Measurements from ENCODE around the gene NTN4. TPM values are rescaled to one million over a fixed set of nuclear protein-coding genes. Genes with fewer than 3 reads are reported as not detected.

NTN4 gene
- total and polyA plus RNA-seq, 10 of the 15 experiments (the other 5 are each of a cell fraction or from before 2014, with no cell fraction given) = 0.15 TPM; not detected in 9

DNA sequence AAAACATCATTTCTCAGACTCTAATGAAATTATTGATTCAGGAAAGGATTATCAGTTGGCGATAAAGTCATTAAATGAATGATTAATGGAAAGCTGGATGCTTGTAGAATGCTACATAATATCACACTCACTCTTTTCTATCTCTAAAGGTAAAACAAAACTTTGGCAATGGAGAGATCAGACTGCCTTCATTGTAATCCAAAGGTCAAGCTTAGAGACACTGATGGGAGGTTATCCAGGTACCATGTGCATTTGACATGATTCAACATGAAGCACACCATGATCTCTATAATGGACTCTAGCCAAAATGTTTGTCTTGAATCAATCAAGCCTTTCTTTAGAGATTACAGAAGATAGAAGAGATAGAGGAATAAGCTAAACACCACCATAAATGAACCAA is 129.2 kb downstream of the NTN4 start (continued):
- TF ChIP-seq EGR1 (IDR thresholded peaks at IDR 0.05; ENCODE audit: borderline replicate concordance in 1 of 2, low read depth in 2 of 2, low read length in 2 of 2) (no peak), ZNF622 (IDR thresholded peaks at IDR 0.05) (no peak), SREBF1 (IDR thresholded peaks at IDR 0.05; ENCODE audit: low read length) (no peak), RBBP5 (conservative IDR thresholded peaks at IDR 0.05) (no peak)

DNA sequence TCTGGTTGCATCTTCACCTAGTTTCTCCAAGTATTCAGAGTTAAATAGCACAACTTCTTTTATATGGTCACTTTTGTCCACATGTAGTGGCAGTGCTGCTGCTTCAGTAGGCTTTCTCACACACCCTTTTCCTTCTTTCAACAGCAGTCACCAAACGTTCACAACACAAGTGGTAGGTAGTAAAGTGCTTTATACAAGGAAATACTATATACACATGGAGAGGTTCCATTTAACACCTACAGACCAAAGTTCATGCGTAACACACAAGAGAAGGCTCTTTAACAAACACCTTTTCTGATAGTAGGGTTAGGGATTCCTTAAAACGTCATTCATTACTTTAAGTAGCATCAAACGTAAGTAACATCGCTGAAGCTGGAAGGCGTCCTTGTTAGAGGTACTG is 132.2 kb downstream of the NTN4 start:
- Histone ChIP-seq H3K27me3 (replicated peaks in 1 of 2; ENCODE audit: control insufficient read depth in 2 of 2, insufficient read depth in 2 of 2, low read length in 1 of 2) (peaks cover 0 to 3% of the 10 kb centered on the region in 2 experiments; a peak in 2 of 4 replicates), H3K4me1 (ENCODE audit: control insufficient read depth, insufficient read depth, low read length) (no peaks in the 10 kb centered on the region), H3K9me3 (replicated peaks; ENCODE audit: control insufficient read depth, insufficient read depth, low read length) (no peaks in the 10 kb centered on the region), H3K27ac (ENCODE audit: control insufficient read depth, insufficient read depth) (no peak overlapping the region), H4K20me1 (ENCODE audit: control insufficient read depth, insufficient read depth) (no peaks in the 10 kb centered on the region), H3K79me2 (ENCODE audit: control insufficient read depth, insufficient read depth, low read length) (no peaks in the 10 kb centered on the region), H3K4me3 (no peak overlapping the region), H3K4me2 (ENCODE audit: control insufficient read depth, insufficient read depth) (no peak overlapping the region), H2AFZ (ENCODE audit: control insufficient read depth, low read depth, low read length) (no peak overlapping the region), H3K36me3 (ENCODE audit: control insufficient read depth in 2 of 2, insufficient read depth in 2 of 2, low read length in 1 of 2) (no peaks in the 10 kb centered on the region), H3K9ac (ENCODE audit: control insufficient read depth, insufficient read depth, low read length) (no peak overlapping the region)
- FAIRE-seq (no peak), ATAC-seq (no peak), DNase-seq (ENCODE audit: low read depth, low spot score) (no peak)
- RAD21 ChIA-PET (ENCODE audit: unreplicated experiment) = no interaction called here
- no TSS peak for BruUV-seq (replicated peaks)
- in situ Hi-C loops (cut with MboI) (no loop called here), intact Hi-C loops (cut with micrococcal nuclease; ENCODE audit: unreplicated experiment) (no loop called here)
- CTCF ChIA-PET = no interaction called here
- no peak for TF ChIP-seq NR2C2 (IDR thresholded peaks at IDR 0.05; ENCODE audit: borderline replicate concordance, control insufficient read depth, insufficient read length, low read depth)
- no peak for TF ChIP-seq KAT2A (conservative IDR thresholded peaks at IDR 0.05; ENCODE audit: control insufficient read depth, low read depth, low read length)
- no peak for TF ChIP-seq ZSCAN29 (IDR thresholded peaks at IDR 0.05)
- TF ChIP-seq RUNX3 (IDR thresholded peaks at IDR 0.05; ENCODE audit: low read length) = no peak
- TF ChIP-seq CHD1 (IDR thresholded peaks at IDR 0.05; ENCODE audit: low read depth, low read length) = no peak
- 48% methylated on average over 6 of the region's 6 CpGs for WGBS (ENCODE audit: insufficient coverage, insufficient replicate concordance, low lambda C conversion rate, missing lambda C conversion rate)
- POLR2A ChIA-PET = no interaction called here
- SMC1A ChIA-PET (ENCODE audit: uncharacterized antibody, unreplicated experiment) = no interaction called here
